HuH-7.5 (cell line): ENCODE results near the gene CDK14.

Source experiments
- DNase-seq: peaks from one replicate; pipeline ENCODE4 v3.0.0; 2011; ENCODE audit warnings: low spot score

The CDK14 gene

DNA sequence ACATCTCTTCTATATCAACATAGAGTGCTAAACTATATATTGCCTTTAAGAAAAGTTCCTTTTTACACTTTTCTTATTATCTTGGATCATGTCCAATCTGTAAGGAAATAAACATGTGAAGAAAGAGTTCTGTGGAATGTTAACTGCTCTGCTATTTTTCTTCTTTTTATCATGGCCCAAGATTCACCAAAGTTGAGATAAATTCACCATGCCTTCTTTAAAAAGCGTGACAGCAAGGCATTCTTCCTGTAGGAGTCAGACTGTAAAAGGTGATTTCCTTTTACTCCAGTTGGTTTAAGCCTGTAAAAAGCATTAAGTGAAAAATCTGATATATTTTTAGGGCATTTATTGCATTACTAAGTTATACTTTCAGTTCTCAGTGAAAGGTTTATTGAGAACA is 502.4 kb downstream of the CDK14 start:
- DNase-seq: no peak

DNA sequence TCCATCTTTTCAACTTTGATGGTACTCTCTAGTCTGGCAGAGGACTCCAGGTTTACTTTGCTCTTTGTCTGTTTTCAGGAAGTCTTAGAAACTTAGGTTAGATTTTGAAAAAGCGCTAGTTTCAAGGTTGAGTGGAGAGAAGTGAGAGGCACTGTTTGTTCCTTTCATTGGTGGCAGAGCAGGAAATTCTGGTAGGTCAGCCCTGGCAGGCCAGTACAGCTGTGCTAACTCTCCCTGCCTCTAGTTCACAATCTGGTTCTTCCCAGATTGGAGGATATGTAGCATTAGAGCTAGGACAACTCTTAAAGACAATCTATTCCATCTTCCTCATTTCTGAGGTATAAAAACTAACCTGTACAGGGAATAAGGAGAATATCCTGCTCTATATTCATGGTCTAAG is 507.2 kb downstream of the CDK14 start:
- DNase-seq: no peak

- no peak for DNase-seq
These were observed 511.3 kb downstream of the CDK14 start for GRCh38 chr7:91107460-91107859.

DNA sequence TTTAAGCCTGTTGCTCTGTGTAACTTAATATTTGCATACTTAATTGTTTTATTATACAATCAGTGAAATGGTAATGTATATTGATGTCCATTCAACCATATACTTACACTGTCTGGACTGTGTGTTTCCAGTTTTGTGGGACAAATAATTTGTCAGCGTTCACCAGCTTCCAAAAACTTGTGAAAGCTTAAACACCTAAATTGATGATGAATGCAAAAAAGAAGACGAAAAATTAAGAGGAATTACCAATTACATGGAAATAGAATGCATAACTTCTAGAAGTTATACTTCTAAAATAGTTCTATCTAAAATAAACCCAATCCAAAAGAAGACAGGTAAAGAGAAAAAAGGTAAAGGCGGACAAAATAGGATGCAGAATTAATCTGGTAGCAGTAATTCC is 513.1 kb downstream of the CDK14 start:
- no peak for DNase-seq

DNA sequence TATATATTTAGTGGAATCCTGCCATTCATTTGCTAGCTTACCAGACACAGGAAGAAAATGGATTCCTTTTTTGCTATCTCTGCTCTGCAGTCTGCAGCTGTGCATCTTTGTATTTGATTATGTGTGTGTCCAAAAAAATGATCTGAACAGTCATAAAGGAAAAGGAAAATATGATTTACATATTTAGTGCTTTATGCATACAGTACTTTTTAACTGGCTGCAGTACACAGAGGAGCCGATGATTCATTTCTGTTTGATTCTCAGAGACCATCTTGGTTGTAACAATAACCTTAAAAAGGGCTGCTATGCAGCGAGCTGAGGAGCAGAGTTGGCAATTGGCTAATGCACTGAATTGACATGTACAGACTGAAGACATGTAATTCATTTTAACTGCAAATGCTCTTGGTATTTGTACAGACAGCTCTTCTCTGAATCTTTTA is 516.8 kb downstream of the CDK14 start:
- no peak for DNase-seq

- DNase-seq: no peak
These were observed 518.1 kb downstream of the CDK14 start for GRCh38 chr7:91114232-91114631.

GRCh38 chr7:91126762-91127161 is 530.6 kb downstream of the CDK14 start:
- no peak for DNase-seq

- no peak for DNase-seq
These were observed 531.2 kb downstream of the CDK14 start for GRCh38 chr7:91127325-91127724.

DNA sequence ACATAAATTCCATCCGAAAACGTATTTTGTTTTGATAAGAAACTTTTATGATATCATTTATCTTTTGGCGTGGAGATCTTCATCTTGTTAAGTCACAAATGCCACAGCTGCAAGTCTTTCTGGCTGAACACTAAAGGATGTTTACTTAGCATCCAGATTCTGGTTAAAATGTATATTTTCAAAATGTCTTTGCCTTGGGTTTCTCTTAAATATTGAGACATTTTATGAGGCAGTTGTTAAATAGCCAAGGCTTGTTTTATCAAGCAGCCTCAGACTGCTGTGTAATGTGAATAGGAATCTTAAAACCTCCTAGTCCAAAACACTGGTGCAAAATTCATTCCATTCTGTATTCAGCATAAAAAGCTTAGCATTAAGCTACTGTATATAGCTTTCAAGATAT is 531.8 kb downstream of the CDK14 start:
- no peak for DNase-seq

DNA sequence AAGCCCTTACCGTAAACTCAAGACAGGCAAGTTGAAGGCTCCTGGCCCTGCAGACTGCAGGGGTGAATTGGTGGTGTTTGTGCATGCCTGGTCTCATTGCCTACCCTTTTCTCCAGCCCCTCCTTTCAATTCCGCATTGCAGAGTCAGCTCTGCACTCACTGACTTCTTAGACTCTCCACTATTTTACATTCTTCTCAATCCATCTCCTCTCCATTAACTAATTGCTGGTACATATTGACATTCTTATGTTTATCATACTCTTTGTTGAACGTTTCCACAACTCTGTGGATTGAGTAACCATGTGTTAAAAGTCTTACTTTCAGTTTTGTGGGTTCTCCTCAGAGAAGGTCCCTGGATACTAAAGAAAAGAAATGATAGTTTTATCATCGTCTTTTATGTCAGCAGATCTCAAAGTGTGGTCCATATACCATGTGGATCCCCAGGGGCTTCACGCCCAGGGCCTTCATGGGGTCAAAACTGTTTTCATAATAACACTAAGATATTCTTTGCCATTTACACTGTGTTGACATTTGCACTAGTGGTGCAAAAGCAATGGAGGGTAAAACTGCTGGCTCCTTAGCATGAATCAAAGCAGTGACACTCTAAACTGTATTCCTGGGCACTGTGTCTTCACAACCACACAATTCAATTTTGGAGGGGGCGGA is 532.7 kb downstream of the CDK14 start:
- DNase-seq: no peak

- no peak for DNase-seq
These were observed 539.2 kb downstream of the CDK14 start for GRCh38 chr7:91135300-91135699.

DNA sequence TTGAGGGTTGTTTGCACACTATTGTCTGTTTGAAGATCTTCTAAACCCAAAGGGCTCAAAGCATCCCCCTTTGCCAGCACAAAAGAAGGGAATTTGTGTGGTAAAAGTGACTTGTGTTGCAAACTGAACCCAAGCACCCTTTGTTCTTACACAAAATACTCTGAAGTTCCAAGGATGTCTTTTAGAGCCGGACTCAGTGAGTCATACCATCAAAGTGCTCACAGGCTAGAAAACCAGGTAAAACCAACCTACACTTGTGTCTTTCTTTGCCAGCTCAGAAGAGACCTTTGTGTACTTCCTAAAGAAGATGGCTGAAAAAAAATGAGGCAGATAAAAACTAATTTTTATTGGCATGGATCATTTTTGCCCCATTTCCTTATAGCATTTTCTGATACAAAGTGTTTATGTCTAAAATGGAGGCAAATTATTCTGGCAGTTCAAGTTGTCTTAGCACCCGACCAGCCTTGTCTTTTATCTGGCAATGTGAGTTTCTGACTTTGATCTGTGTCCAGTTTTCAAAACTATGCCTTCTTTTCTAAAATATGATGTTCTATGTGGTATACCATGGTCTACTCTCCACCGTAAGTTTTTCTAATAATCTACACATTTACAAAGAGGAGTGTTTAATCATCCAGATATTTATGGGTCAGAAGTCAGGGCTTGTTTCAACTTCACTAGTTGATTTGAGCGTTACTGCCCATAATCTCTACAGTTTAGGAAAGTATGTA is 539.7 kb downstream of the CDK14 start:
- no peak for DNase-seq

DNA sequence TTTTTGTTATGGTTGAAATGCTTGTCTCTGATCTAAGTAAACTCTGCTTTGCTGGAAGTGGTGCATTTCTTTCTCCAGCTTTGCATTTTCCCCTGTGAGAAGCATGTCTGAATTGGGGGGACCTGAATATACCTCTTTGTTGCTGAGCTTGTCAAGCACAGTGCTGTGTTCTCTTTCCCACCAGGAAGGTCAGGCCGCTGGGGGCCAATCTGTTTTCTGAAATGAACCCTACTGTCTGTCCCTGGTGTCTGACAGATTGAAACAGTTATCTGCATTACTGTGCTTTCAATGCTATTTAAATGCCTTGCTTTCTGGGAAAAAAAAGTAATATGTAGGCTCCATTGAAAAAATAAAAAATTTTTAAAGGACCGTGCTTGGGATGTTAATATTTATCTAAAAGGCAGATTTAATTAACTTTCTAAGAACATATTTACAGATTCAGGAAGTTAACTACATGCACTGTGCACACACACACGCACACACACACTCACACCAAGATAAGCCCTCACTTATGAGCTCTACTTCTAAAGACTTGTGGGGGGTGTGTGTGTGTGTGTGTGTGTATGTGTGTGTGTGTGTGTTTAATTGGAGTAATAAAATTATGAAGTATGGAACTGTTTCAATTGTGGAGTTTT is 541.1 kb downstream of the CDK14 start:
- no peak for DNase-seq

- DNase-seq: no peak
These were observed 541.8 kb downstream of the CDK14 start for GRCh38 chr7:91137788-91138368.

- DNase-seq: no peak
These were observed 544.2 kb downstream of the CDK14 start for GRCh38 chr7:91140286-91140685.

DNA sequence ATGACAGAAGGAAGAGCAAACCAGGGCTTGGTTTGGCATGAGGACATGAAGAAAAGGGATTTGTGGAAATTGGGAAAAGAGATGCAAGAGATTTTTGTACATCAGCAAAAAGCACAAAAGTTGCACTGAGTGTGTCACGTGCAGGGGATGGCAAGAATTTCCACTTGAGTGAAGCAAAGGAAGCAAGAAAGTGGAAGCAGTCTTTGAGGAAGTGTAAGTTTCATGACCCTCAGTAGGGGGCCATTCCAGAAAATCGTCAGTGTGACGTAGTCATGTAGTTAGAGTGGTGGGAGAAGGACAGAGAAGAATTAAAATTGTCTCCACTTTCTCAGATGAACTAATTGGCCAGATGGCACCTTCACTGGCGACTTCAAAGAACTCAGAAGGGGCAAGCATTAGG is 544.9 kb downstream of the CDK14 start:
- DNase-seq: no peak

GRCh38 chr7:91142743-91143142 is 546.6 kb downstream of the CDK14 start:
- DNase-seq: no peak

GRCh38 chr7:91149341-91150246 is 553.5 kb downstream of the CDK14 start:
- no peak for DNase-seq

GRCh38 chr7:91151916-91152315 is 555.8 kb downstream of the CDK14 start:
- no peak for DNase-seq

DNA sequence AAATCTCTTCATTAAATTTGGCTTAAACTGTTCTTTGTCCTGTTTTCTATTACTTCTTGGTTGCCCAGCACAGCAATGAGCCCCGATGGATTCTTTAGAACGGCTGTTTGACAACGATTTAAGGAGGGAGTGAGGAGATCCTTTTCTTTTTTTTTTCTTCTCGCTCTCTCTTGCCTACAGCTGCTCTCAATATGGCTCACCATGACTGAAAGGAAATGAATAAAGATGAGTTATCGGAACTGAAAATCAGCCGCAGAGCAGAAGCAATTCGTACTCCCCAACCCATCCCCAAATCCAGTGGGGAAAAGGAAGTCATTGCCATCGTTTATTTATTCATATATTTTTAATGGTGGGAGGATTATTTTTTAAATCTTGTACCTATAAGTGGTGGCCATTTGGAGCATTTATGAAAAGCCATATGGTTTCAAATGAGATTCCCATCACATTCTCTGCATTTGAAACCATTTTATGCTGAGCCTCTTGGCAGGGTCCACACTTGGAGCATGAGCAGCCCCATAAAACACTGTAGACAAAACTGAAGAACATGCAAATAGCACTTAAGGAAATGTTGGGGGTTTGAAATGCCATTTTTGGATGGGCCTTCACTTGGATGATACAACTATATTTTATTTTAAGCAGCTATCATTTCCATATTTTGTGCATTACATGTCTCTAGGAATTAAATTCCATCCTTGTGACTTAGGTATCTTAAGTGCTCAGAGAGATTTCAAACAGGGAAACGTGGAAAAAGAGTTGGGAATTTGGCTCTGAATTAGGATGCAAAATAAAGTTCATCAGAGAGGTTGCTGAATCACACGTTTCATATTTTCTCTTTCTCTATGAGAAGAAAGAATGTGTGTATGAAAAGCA is 560.4 kb downstream of the CDK14 start:
- no peak for DNase-seq
